HG03066 (cell line): ENCODE results near the gene NPAS3.
"Not testable (repeated sequence)": the region's sequence is repeated elsewhere in the genome, so short reads cannot be mapped to it uniquely, and the experiment has no call there.

ENCODE experiments used
- ATAC-seq: cut with Tn5 transposase; IDR thresholded peaks from one replicate; pipeline ENCODE4 v1.9.1; 2021; ENCODE audit warnings: low read depth; ENCODE audit not compliant: unreplicated experiment

NPAS3 gene

DNA sequence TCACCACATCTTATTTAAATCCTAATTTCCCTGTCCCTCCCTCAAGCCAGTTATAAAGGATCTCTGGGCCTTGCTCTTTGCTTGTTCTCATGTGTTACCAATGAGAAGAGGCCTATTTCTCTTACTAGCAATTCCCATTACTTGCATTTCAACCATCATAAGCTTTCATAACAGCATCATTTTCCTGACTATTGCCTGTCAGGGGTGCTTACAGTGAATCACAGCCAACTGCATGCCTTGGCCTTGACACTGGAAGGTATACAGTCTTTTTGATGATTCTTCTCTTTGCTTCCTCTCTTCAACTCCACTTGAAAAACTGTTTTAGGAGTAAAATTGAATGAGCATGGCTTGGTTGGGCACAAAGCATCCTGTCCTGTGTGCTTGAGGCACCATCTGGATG lies 127.0 kb downstream of the NPAS3 start:
- ATAC-seq: no peak

DNA sequence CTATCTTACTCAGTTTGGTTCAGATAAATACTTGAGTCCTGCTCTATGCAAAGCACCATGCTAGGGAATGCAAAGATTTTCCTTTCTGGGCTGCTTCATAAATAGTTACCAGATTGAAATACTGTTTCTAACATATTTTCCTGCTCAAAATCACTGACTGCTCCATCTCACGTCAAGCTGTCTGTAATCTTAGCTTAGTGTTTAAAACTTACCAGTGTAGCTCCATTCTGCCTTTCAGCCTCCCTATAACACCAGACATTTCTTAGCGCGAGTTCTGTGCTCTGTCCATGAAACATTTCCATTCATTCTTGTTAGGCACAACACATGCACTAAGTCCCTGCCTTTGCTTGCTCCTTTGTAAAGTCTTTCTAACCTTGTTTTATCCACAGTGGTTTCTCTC lies 129.4 kb downstream of the NPAS3 start:
- no peak for ATAC-seq

- ATAC-seq: no peak
Measured at GRCh38 chr14:33068626-33069025, 129.9 kb downstream of the NPAS3 start.

DNA sequence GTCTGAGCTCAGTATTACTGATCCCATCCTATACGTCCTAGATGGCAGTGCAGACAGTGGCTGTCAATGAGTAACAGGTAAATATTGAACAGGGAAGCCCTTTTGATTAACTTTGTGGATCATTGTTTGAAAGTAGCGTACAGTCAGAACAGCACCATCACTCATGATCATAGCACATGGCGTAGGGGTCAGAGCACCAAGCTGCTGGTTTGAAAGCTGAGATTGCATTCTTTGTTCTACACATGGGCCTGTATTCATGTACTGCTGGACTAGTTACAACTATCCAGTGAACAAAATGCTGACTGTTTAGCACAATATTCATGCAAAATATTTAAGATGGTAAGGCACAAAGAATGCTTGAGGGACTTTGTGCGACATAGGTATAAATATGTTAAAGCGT lies 131.8 kb downstream of the NPAS3 start:
- ATAC-seq: no peak

- ATAC-seq: no peak
Measured at GRCh38 chr14:33073023-33073422, 134.3 kb downstream of the NPAS3 start.

DNA sequence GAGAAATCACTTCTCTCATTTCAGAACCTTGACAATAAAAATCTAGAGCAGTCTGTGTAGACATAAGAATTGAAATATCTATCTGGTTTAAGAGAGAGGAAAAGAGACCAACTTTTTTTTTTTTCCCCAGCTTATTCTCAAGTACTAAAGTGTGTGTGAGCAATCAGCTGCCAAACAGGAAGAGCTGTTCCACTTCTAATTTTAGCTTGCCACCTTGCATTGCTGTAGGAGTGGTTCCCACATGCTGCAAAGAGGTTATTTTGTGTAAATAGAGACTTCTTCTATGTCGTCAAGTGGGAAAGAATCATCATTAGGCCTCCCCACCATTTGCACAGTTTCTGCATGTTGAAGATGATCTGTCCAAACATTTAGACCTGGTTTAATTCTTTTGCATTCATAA lies 142.6 kb downstream of the NPAS3 start:
- no peak for ATAC-seq

- no peak for ATAC-seq
Measured at GRCh38 chr14:33085799-33086198, 147.1 kb downstream of the NPAS3 start.

GRCh38 chr14:33088274-33088673 lies 149.6 kb downstream of the NPAS3 start:
- not testable (repeated sequence) for ATAC-seq

- ATAC-seq: no peak
Measured at GRCh38 chr14:33098016-33098415, 159.3 kb downstream of the NPAS3 start.

- no peak for ATAC-seq
Measured at GRCh38 chr14:33103489-33103888, 164.8 kb downstream of the NPAS3 start.

DNA sequence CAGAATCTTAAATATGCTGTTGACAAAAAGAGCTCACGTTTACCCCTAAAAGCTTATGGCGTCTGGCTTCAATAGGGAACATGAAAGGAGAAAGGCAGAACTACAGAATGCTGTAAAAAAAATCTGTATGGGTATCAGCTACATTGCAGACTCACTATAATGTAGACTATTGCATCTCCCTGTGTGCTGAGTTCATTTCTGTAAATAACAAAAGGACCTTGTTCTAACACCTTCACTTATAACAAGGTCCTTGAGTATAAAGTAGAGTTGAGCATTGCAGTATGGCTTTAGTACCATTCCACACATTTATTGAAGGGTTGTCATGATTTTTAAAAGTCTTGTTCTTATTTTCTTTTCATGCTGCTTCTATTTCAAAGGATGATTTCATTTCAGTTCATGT lies 165.3 kb downstream of the NPAS3 start:
- ATAC-seq: no peak

DNA sequence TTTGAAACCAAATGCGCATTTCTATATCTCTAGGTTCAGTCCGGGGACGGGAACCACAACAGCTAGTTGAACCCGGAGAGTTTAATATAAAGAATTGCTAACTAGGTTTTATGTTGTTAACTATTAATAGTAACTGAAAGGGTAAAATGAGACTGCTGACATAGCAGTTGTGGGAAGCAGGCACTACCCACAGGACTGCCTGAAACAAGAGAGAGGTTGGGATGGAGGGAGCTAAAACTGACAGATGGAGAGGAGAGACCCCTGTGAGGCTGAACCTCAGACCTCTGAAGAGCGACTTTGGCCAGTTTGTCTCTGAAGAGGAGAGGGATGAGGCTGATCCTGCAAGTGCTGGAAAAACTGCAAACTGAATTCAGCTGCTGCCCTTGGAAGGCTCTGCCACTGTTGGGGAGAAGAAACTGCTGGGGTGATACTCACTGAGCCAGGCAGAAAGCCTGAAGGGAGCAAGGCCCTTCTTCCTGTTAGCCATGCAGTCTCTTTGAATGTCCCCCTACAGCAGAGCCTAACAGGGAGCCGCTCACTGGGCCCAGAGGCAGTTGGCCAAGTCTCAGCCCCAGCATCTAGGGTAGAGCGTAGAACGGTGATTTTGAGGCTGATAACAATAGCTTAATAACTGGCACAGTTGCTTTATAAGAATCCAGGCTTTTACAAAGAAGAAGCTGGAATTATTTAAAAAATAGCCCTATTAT lies 172.2 kb downstream of the NPAS3 start:
- no peak for ATAC-seq

DNA sequence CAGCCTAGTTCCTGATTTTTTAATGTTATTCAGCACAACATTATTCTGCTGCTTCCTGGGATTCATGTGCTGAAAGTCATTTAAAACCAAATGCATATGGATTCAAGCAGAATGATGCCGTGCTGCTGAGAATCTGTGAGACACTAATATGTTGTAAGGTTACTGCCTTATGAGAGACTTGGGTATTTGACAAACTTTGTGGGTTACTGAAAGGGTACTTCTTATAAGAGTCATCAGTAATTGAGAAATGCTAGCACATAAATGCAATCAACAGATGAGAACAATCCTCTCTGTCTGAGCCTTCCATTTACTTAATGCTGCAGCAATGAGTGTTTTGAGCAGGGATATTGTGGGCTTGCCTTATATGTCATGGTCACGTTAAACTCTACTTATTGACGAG lies 175.7 kb downstream of the NPAS3 start:
- ATAC-seq: no peak

- ATAC-seq: no peak
Measured at GRCh38 chr14:33118668-33119067, 180.0 kb downstream of the NPAS3 start.

- no peak for ATAC-seq
Measured at GRCh38 chr14:33120341-33120740, 181.7 kb downstream of the NPAS3 start.

DNA sequence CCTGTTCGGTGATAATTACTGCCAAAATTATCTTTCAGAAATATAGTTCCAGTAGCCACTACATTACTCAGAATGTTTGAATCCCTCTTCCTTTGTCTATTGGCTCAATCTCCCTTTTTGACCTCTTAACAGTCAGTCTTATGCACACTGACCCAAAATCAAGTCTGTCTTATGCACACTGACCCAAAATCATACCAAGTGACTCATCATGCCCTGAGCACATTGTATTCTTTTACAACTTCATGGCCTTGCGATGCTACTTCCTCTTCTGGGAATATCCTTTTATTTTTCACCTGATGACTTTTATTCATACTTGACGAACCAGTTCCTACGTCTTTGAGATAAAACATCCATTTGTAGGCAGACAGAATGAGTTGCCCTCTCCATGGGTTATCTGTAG lies 182.3 kb downstream of the NPAS3 start:
- no peak for ATAC-seq

GRCh38 chr14:33123281-33123680 lies 184.6 kb downstream of the NPAS3 start:
- no peak for ATAC-seq

DNA sequence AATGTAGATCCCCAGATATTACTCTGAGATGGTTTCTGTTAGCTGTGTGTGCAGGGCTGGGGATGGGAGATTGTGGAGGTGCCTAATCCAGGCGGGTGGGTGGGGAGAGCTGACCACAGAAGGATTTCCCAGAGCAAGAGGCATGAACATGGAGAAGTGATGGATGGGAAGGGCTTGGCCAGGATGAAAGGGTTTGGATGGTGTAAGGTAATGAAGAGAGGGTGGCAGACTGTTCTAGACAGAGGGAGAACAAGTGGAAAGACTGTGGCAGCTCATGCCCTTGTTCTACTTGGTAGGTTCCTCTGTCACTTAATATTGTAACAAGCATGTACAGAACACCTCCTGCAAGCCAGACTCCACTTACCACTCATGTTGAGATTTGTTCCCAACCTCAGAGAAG lies 187.8 kb downstream of the NPAS3 start:
- no peak for ATAC-seq

DNA sequence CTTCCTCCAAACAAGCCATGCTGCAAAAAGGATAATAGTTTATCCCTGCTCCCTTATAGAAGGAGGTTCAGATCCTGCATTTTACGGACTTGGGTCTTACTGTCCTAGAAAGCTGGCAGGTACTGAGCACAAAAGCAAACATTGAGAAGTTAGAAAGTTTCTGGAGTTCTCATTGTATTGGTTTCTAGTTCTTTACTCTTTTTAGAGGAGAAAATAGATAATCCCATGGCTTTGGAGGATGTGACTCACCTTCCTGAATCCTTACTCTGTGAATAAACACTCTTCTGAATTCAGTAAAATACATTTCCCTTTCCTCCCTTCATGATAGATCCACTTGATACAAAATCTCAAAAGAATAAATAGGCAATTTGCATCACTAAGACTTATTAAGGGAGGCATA lies 188.9 kb downstream of the NPAS3 start:
- ATAC-seq: no peak

DNA sequence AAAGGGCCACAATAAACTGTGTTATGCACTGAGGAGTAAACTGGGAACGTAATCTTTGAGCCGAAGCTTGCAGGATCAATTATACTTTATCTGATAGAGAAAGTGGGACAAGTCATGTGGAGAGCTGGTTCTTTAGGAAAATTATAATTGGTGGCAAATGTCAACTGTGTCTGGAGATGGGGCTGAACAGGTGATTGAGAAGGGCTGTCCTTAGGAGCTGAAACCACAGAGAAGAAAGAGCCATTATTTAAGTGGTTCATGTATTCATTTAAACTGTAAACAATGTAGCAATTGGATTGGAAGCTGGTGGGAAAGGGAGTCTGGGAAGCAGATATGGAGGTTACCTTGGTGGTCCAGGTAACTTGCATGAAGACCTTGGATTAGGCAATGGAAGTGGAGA lies 193.1 kb downstream of the NPAS3 start:
- ATAC-seq: no peak

- no peak for ATAC-seq
Measured at GRCh38 chr14:33134162-33134561, 195.5 kb downstream of the NPAS3 start.

DNA sequence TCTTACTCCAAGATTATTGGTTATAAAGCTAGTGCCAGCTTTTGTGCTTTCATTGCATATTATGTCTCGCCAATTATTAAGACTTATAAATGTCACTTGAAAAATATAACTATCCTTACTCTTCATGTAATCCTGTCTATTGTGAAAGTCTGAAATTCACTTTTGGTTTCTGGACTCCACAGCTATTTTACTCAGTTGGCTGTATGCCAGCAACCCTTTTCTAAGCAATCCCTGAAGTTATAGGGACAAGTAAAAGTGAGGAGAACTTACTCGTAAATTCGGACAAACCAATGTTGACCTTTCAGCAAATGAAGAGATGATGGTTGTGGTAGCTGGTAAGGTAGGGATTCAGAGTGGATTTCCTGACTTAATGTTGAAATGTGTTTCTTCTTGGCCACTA lies 196.3 kb downstream of the NPAS3 start:
- ATAC-seq: no peak
